Fibroblast of the aortic adventitia (primary cell): Measurements from ENCODE around the gene ZFYVE9. TPM values are rescaled to one million over a fixed set of nuclear protein-coding genes. Genes with fewer than 3 reads are reported as not detected.

Experiments
- DNase-seq: peaks from one replicate; pipeline ENCODE4 v3.0.0-alpha.2; 2010; ENCODE audit warnings: low read depth
- H3K4me3 ChIP-seq: 2 replicates; pipeline ENCODE4 v1.5.1; 2011; ENCODE audit warnings: low read depth, mild to moderate bottlenecking, control low read depth, low read length, moderate library complexity
- total RNA-seq: library from RNA; depleted of rRNA; stranded (reverse); fragments of >200 nt; gene quantifications from 2 replicates; pipeline ENCODE4 v1.2.3, GENCODE V29; 2012; ENCODE audit warnings: low replicate concordance
- TF ChIP-seq, protein P1 (sequence below): IDR thresholded peaks from 2 replicates; pipeline ENCODE4 v1.5.1; 2011; ENCODE audit warnings: mild to moderate bottlenecking, low read length, control low read depth, inconsistent platforms; ENCODE audit not compliant: insufficient read depth

ZFYVE9 gene
- total RNA-seq, 1 donor: 28.8 TPM

DNA sequence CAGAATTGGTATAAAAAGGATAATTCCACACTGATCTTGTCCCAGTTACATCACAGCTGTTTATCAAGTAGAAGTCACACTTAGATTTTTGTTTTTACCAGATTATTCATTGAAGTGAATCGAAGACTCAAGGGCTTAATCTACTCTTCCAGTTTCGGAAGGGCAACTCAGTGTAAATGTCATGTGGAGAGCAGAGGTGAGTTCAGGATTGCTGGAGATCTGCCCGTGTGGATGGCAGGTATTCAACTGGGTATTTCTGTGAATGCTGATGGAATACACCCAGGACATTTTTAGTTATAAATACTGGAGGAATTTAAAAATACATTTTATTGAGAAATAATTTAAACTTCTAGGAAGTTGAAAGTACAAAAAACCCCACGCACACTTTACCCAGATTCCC lies 204.8 kb downstream of the ZFYVE9 start:
- no peak for DNase-seq
- no peak overlapping the region for H3K4me3 ChIP-seq
- TF ChIP-seq, protein P1, sequence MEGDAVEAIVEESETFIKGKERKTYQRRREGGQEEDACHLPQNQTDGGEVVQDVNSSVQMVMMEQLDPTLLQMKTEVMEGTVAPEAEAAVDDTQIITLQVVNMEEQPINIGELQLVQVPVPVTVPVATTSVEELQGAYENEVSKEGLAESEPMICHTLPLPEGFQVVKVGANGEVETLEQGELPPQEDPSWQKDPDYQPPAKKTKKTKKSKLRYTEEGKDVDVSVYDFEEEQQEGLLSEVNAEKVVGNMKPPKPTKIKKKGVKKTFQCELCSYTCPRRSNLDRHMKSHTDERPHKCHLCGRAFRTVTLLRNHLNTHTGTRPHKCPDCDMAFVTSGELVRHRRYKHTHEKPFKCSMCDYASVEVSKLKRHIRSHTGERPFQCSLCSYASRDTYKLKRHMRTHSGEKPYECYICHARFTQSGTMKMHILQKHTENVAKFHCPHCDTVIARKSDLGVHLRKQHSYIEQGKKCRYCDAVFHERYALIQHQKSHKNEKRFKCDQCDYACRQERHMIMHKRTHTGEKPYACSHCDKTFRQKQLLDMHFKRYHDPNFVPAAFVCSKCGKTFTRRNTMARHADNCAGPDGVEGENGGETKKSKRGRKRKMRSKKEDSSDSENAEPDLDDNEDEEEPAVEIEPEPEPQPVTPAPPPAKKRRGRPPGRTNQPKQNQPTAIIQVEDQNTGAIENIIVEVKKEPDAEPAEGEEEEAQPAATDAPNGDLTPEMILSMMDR: no peak

DNA sequence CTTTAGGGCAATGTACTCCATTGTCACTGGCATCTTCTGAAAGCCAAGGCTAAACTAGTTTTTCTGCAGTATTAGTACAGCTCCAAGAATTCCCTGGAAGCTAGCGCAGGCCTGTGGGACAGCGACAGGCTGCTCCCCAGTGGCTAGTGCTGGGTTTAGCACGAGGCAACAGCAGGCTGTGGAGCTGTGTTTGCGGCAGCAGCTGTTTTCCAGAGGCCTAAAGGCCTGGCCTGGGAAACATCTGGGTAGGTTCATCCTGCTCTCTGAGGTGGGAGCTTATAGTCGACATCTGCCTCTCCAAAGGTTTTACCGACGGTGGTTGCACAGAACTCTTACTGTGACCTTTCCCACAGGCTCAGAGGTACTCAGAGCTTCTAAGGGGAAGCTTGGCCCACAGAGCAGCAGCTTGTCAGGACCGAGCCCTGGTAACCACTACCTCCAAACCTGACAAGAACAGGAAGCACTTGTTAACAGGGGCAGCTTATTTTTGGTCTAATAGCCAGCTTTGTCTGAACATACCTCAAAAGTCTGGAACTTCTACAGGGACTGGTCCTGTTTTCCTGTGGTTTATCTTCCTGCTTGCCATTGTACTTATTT lies 206.9 kb downstream of the ZFYVE9 start:
- no peak overlapping the region for H3K4me3 ChIP-seq
- DNase-seq: peak; percentile 10
- TF ChIP-seq, protein P1: peak; percentile 20

DNA sequence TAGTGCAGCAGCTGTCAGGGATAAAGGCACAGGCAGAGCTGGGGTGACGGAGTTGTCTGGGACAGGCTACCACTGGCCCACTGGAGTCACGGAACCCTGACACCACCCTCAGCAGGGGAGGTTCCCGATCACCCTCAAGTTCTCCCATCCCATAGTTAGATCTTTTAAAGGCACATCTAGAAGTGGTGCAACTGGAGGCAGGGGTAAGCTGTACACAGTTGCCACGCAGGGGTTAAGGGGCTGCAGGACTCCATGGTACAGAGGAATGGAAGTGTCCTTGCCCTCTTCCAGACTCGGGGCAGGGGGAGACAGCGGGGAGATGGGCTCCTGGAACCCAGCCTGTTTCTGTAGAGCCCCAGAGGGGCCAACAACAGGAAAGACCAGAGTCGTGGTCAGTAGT lies 210.8 kb downstream of the ZFYVE9 start:
- DNase-seq: no peak
- TF ChIP-seq, protein P1: no peak

DNA sequence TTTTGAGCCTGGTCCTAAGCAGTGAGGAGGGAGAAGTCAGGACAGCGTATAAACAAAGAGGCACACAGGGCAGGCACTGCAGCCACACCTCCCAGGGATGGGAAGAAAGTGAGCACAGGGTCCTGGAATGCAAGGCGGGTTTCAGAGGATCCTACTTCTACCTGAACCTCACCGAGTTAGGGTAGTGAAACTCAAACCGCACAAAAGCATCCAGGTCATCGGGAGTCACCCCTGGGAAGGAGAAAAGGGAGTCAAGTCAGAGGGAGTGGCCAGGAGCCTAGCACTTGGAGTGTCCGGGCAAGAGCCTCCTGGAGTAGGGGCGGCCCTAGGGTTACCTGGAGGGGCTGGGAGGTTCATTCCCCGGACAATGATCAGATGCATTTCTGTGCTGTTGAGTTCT lies 213.5 kb downstream of the ZFYVE9 start:
- DNase-seq: no peak
- TF ChIP-seq, protein P1: no peak
- no peak overlapping the region for H3K4me3 ChIP-seq

More for the DNA sequence above, 210.8 kb downstream of the ZFYVE9 start:
- no peak overlapping the region for H3K4me3 ChIP-seq

DNA sequence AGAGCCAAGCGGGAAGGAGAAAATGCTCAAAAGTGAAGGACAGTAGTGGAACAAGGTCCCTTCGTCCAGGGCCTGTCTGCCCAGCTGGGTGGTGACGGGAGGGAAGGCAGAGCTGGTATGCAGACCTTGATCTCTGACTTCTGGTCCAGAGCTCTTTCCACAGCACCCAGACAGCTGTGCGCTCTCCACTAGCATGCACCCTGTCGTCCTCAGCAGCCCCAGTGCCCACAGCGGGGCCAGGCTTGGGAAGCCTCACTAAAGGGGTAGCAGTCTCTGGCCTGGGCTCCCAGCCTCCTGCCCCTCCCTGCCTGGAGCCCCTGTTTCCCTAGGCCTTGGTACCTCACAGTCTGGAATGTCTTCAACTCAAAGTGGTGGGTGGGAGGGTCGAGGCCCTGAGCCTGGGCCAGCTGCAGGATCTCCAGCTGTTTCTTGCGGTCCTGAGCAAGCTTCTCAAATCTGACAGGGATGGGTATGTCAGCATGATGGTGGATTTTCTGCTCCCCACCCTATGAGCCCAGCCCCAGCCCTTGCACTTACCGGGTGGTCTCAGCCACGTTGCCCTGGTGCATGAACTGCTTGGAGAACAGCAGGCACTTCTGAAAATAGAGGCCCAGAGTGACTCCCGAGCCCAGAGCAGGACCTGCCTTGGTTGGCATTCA lies 214.1 kb downstream of the ZFYVE9 start:
- no peak overlapping the region for H3K4me3 ChIP-seq
- no peak for DNase-seq
- TF ChIP-seq, protein P1: no peak

DNA sequence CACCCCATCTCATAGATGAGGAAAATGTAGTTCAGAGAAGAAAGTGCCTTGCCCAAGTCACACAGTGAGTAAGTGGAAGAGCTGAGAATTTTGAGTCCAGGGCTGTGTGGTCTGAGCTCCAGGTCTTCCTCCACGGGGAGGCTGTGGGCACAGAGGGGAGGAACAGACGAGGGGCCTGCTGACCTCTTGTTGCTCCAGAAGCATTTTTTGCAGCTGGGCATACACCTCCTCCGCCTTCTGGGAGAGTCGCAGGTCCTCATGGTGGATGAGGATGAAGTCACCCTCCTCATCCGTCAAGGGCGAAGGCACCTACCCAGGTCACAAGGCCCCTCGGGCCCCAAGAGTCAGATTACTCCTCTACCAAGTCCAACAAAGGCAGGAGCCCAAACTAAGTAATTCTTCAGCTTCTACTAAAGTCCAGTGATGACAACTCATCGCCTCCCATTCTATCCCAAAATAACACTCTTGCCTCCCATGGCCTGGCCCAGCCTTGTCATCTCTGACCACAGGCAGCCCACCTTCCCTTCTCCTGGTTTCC lies 215.0 kb downstream of the ZFYVE9 start:
- DNase-seq: no peak
- H3K4me3 ChIP-seq: no peak overlapping the region
- TF ChIP-seq, protein P1: no peak
